GM19023 (cell line): ENCODE data around the gene PPP2R2D.
A peak's percentile ranks its signal among the peaks of the same experiment; 100 is the strongest.
"Not testable (repeated sequence)": the region's sequence is repeated elsewhere in the genome, so short reads cannot be mapped to it uniquely, and the experiment has no call there.

Experiments used
- ATAC-seq: cut with Tn5 transposase; IDR thresholded peaks from one replicate; pipeline ENCODE4 v1.9.1; 2021; ENCODE audit warnings: mild to moderate bottlenecking, moderate library complexity; ENCODE audit not compliant: unreplicated experiment

The PPP2R2D gene

DNA sequence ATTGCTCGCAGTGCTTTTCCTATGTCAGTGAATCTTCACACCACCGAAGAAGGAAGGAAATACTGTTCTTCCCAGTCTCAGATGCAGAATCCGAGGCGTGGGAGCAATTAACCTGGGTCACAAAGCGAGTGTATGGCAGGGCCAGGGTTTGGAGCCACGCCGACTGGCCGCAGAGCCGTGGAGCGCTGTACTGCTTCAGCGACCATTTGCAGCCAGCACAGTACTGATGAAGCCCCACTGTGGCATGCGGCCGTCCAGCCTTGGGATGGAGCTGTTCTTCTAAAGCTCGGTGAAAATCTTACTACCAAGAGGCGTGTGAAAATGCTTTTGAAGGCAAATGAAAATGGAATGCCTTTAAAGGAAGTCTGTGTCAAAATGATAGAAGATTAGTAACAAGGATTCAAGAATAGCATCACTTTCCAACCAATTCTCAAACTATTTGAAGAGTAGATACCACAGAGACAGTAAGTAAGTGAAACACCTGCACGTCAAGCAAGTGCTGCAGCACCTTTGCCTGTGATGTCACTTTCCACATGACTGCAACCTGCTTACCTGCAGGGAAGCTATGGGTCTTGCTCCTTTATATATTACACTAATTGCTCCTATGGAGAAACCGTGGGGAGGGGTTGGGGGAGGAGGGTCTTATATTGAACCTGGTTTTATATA, 4.9 kb downstream of the PPP2R2D start:
- no peak for ATAC-seq

DNA sequence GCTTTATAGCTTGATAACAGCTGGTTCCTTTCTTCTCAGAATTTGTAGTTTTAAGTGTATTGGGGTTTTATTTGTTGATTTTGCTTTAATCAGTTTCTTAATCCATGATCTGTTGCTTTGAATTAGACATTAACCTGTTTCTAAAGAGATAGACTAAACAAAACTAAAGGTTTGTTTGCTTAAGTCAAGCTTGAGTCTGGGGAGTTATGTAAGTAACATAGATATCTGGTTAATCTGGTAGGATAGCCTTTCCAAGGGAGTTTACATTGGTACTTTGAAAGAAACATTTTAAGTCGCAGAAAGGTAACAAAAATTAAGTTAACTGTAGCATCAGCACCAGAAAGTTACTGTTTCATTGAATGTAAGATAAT, 5.4 kb downstream of the PPP2R2D start:
- ATAC-seq, result no peak

DNA sequence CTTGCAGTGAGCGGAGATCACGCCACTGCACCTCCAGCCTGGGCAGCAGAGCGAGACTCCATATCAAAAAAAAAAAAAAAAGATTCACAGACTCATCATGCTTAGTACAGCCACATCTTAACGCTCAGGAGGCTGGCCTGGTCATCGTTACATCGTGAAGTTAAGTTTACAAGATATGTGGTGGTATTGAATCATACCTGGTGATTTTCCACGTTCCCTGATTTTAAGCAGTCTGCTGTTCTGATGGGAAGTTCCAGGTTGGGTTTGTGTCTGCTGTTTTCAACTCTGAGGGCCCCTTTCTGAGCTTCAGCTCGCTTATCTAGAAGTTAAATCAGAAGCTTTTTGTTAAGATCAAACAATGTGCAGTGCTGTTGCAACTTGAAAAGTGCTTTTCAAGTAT, 6.9 kb downstream of the PPP2R2D start:
- no peak for ATAC-seq

DNA sequence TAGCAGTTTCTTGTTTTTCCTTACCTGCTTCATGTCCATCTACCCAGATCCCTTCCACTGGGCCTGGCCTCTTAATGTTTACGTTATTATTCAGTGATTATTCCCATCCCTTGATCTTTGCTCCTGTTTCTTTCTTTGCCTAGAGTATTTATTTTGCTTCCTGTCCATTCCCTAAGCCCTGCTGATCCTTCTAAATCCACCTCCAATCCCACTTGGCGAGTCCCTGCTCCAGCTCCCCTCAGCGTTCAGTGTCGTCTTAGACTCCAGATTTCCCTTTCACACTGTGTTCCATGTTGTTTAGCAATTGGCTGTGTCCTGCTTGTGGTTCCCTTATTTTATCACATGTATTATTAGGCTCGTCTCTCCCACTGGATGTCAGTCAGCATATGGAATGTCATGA, 7.3 kb downstream of the PPP2R2D start:
- no peak for ATAC-seq

DNA sequence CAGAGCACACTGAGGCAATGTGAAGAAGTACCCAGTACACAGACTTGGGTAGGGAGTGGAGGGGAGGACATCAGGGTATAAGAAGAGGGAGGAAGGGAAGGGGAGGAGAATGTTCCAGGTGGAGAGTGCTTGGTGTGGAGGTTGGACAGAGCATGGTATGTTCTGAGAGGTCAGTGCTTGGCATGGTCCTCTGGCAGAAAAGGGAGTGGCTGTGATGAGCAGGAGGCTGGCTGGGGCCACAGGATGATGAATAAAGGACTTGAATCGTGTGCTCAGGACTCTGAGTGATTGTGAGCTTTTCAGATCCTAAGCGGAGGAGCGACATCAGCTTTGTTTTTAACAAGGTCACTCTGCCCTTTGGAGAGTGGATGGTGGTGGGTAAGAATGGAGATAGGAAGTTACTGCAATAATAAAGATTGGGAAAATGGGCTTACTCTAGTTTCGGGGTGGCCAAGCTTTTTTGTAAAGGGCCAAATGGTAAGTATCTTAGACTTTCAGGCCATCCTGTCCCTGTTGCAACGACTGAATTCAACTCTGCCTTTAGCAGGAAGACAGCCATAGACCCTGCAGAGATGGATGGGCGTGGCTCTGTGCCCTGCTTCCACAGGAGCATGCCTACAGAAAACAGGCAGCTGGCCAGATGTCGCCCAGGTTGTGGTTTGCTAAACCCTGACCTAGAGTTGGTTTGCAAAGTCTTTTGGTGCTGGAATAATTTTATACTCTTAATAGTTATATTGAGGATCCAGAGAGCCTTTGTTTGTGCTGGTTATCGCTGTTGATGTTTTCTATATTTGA, 8.4 kb downstream of the PPP2R2D start:
- no peak for ATAC-seq

DNA sequence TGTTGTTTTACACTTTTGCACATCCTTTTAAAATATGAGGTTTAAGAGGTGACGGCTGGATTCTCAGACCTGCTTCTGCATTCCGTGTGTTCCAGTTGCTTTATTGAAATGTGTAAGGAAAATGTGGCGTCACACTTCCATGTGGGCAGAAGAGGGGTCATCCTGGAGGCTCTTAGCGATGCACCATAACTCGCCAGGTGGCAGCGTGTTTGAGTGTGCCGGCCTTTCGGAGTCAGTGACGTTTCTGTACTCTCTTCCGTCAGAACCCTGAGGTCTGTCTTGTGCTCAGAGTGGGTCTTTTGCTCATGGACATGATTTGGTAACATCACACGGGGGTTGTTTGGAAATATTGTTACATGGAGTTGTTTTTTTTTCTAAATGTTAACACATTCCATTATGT, 9.1 kb downstream of the PPP2R2D start:
- ATAC-seq, result no peak

DNA sequence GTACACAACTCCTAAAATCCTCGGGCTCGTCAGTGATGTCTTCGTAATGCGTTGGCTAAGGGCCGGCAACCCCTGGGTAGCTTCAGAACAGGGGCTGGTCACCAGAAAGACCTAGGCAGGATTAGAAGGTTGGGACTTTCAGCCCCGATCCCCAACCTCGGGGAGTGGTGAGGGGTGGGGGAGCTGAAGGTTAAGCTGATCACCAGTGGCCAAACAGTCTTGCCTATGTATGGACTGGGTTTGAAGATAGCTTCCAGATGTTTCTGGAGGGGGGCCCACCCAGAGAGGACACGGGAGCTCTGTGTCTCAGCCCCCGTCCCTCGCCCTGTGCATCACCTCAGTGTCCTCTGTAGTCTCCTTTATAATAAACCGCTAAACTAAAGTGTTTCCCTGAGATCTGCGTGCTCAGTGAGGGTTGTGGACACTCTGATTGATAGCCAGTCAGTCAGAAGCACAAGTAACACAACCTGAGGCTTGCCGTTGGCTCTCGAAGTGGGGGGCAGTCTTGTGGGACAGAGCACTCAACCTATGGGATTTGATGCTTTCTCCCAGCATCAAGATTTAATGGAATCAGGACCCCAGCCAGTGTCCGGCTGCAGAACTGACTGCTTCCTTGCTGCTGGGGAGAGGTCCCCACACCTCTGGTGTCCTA, 10.0 kb downstream of the PPP2R2D start:
- no peak for ATAC-seq

DNA sequence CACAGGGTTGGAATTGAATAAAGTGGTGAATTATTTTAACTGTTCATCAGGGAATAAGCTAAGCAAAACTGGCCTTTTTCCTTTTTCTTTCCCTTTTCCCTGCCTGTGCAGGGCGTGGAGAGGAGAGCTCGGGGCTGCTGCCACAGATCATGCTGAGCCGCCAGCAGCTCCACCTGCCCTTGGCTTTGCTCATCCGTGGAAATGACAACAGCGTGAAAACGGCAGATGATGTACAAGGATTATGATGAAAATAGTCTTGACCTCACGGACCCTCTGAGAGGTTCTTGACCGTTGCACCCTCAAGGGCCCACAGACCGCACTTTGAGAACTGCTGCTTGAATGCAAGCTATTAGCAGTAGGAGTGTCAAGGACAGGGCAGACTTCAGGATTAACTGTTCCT, 10.6 kb downstream of the PPP2R2D start:
- ATAC-seq, result no peak

DNA sequence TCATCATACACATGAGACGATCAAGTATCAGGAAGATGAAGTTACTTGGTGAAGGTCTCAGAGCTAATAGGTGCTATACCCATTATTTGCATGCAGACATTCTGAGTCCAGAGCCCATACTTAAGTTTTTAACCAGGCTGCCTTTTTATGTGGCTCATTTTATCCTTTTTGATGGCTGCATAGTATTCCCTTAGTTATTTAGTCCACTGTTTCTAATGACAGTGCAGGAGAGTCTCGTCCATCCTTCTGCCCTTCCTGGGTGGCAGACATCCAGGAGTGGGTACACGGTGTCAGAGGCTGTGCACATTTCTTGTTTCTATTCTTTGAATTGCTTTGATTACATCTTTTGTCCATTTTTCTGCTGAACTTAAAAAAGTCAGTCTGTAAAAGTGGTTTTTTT, 11.8 kb downstream of the PPP2R2D start:
- no peak for ATAC-seq

DNA sequence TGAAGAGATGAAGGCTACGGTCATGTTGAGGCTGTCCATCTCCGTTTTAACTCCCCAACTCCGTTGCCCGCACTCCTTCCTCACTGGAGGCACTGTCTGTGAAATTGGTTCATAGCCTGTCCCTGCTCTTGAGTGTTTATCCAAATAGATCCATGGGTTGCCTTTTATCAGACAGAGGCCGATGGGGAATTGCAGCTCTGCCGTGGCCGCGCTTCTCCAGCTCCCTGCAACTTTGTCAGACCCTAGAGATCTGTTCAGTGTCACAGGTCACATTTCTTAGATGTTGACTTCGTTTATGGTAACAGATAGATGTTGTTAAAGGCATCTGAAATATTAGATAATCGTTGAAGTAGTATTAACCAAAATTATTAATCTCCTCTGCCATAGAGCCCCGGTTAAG, 14.7 kb downstream of the PPP2R2D start:
- ATAC-seq, result no peak

DNA sequence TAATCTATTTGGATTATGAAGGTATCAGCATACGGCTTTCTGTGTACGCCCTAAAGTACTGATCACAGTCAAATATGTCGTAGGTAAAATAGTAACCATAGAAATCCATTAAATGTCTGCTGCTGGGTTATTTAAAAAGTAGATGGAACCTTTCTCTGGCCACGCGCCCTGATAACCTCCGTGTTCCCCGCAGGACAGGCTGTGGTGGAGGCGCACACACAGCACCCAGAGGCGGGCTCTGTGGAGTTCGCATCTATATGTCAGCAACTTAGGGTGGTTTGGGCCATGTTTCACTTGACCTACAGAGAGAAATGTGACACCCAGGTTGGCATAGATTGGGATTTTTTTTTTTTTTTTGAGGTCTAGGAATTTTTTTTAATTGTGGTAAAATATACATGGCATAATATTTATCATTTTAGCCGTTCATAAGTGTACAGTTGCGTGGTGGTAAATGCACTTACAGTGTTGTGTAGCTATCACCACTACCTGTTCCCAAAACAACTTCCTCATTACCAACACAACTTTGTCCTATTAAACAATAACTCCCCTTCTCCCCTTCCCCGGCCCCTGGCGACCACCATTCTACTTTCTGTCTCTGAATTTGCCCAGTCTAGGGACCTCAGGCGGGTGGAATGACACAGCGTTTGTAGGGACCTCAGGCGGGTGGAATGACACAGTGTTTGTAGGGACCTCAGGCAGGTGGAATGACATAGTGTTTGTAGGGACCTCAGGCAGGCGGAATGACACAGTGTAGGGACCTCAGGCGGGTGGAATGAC, 15.4 kb downstream of the PPP2R2D start:
- no peak for ATAC-seq

DNA sequence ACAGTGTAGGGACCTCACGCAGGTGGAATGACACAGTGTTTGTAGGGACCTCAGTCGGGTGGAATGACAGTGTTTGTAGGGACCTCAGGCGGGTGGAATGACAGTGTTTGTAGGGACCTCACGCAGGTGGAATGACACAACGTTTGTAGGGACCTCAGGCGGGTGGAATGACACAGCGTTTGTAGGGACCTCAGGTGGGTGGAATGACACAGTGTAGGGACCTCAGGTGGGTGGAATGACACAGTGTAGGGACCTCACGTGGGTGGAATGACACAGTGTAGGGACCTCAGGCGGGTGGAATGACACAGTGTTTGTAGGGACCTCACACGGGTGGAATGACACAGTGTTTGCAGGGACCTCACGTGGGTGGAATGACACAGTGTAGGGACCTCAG, 16.0 kb downstream of the PPP2R2D start:
- ATAC-seq, result not testable (repeated sequence)

DNA sequence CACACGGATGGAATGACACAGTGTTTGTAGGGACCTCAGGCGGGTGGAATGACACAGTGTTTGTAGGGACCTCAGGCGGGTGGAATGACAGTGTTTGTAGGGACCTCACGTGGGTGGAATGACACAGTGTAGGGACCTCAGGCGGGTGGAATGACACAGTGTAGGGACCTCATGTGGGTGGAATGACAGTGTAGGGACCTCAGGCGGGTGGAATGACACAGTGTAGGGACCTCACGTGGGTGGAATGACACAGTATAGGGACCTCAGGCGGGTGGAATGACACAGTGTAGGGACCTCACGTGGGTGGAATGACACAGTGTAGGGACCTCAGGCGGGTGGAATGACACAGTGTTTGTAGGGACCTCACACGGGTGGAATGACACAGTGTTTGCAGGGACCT, 16.7 kb downstream of the PPP2R2D start:
- ATAC-seq, result not testable (repeated sequence)

DNA sequence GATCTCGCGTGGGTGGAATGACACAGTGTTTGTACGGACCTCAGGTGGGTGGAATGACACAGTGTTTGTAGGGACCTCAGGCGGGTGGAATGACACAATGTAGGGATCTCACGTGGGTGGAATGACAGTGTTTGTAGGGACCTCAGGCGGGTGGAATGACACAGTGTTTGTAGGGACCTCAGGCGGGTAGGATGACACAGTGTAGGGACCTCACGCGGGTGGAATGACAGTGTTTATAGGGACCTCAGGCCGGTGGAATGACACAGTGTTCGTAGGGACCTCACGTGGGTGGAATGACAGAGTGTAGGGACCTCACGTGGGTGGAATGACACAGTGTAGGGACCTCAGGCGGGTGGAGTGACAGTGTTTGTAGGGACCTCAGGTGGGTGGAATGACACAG, 18.7 kb downstream of the PPP2R2D start:
- not testable (repeated sequence) for ATAC-seq

DNA sequence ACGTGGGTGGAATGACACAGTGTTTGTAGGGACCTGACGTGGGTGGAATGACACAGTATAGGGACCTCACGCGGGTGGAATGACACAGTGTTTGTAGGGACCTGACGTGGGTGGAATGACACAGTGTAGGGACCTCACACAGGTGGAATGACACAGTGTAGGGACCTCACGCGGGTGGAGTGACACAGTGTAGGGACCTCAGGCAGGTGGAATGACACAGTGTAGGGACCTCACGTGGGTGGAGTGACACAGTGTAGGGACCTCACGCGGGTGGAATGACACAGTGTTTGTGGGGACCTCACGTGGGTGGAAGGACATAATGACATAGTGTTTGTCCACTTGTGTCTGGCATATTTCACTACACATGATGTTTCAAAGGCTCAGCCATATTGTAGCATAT, 19.3 kb downstream of the PPP2R2D start:
- ATAC-seq, result no peak

DNA sequence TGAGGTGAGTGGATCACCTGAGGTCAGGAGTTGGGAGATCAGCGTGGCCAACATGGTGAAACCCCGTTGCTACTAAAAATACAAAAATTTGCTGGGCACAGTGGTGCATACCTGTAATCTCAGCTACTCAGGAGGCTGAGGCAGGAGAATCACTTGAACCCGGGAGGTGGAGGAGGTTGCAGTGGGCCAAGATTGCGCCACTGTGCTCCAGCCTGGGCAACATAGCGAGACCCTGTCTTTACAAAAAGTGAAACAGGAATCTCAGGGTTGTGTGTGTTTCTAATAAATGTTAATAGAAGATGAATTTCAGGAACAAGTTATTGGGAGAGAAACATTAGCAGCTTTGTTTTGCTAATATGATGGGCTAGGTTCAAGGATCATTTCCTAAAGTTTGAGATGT, 19.9 kb downstream of the PPP2R2D start:
- no peak for ATAC-seq

DNA sequence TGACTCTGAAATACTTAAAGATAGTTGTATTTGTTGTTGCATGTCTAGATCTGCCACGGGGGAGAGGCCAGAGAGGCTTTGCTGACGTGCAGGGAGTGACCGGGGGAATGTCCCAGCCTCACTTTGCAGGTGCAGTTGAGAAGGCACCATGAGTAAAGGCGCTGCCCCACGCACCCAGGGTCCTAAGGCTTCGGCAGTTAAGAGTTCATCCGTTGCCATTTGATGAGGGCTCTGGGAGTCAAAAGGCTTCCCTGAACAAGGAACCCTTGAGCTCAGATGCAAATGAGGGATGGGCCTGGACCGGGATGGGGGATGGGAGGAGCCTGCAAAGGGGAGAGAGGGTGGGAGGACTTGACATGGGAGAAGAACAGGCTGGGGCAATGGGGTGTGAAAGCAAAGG, 20.4 kb downstream of the PPP2R2D start:
- ATAC-seq, result peak; percentile 93

DNA sequence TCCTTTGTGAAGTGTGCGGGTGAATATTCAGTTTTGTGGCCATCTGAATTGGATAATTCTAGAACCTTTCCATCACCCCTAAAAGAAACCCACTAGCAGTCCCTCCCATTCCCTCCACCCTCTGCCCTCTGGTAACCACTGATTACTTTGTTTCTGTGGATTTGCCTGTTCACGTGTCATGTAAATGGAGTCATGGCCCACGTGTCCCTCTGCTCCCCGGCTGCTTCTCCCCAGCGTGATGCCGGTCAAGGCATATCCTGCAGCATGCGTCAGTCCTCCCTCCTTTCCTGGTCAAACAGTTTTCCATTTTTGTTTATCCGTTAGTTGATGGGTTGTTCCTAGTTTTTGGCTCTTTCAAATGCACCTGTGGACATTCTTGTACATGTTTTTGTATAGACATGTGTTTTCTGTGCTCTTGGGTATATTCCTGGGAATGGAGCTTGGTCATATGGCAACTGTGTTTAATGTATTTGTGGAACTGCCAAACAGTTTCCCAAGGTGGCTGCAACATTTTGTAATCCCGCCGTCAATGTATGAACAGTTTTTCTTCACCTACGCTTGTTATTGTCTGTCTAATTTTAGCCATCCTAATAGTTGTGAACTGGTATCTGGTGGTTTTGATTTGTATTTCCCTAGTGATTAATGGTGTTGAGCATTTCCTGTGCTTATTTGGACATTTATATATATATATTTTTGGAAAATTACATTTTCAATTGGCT, 22.4 kb downstream of the PPP2R2D start:
- ATAC-seq, result no peak

DNA sequence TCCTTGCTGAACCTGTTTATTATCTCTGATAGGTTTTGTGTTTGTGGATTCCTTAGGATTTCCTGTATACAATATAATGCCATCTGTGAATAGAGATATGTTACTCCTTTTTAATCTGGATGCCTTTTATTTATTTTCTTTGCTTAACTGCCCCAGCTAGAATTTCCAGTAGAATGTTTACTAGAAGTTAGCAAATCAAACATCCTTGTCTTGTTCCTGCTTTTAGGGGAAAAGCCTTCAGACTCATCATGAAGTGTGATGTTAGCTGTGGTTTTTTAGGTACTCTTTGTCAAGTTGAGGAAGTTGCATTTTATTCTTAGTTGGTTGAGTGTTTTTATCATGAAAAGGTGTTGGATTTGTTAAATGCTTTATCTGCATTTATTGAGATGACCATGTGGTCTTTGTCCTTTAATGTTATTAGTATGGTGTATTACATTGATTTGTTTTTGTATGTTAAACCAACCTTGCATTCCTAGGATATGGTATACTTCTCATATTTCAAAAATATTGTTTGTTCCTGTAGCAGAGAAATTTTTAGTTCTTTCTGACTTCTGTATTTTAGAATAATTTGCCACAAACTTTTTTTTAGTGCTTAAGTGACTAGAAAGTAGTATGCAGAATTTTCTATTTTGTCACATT, 24.3 kb downstream of the PPP2R2D start:
- no peak for ATAC-seq

DNA sequence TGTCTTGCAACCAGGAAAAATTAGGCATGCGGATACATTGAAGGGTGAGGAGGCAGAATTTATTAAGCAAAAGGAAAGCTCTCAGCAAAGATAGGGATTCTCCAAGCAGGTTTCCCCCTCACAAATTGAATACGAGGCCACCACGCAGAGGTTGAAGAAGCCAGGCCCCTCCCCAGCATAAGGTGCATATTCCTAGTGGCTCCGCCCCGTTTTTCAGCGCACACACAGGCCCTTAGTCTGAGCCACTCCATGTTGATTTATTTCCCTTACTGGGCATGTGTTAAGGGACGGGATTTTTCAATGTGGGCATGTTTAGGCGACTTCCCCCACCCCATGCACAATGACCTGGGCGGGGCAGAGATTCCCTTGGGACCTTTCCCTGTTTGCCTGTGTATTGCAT, 24.9 kb downstream of the PPP2R2D start:
- ATAC-seq, result no peak
